Keratinocyte (primary cell): Measurements from ENCODE around the gene CCL15.

ENCODE experiments used
- EZH2 ChIP-seq: IDR thresholded peaks from one replicate; pipeline ENCODE4 v1.6.1; 2012; ENCODE audit warnings: inconsistent platforms, mild to moderate bottlenecking, low read length, moderate library complexity
- TF ChIP-seq, protein P1 (sequence below), 3 experiments: IDR thresholded peaks in 1 of 3; conservative IDR thresholded peaks in 1 of 3; optimal IDR thresholded peaks in 1 of 3; 2 replicates in 2 of 3; 3 replicates in 1 of 3; pipeline versions ENCODE3 to v1.5.1; 2011; ENCODE audit warnings: low read length in 3 of 3, mild to moderate bottlenecking in 3 of 3, moderate library complexity in 2 of 3, control low read depth in 1 of 3, inconsistent platforms in 1 of 3; ENCODE audit not compliant: insufficient read depth in 2 of 3; ENCODE audit errors: extremely low read depth in 1 of 3

DNA sequence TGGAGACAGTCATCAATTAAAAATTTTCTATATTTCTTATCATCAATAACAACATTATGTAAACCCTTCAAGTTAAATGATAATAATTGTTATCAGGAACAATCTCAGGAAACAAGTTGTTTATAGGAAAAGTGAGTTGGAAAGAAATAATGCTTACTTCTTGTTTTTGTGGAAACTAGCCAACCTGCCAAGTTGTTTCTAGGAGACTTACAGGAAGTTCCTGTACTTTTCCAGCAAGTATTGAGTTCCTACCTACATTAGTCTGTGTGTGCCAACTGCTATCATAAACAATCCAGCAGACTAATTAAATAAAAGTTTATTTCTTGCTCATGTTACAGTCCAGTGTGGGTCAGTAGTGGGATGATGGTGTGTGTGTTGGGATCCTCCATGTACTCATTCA, 13.2 kb downstream of the CCL15 start:
- TF ChIP-seq, protein P1, sequence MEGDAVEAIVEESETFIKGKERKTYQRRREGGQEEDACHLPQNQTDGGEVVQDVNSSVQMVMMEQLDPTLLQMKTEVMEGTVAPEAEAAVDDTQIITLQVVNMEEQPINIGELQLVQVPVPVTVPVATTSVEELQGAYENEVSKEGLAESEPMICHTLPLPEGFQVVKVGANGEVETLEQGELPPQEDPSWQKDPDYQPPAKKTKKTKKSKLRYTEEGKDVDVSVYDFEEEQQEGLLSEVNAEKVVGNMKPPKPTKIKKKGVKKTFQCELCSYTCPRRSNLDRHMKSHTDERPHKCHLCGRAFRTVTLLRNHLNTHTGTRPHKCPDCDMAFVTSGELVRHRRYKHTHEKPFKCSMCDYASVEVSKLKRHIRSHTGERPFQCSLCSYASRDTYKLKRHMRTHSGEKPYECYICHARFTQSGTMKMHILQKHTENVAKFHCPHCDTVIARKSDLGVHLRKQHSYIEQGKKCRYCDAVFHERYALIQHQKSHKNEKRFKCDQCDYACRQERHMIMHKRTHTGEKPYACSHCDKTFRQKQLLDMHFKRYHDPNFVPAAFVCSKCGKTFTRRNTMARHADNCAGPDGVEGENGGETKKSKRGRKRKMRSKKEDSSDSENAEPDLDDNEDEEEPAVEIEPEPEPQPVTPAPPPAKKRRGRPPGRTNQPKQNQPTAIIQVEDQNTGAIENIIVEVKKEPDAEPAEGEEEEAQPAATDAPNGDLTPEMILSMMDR (optimal IDR thresholded peaks at IDR 0.05 in 1 of 3, IDR thresholded peaks at IDR 0.05 in 1 of 3, conservative IDR thresholded peaks at IDR 0.05 in 1 of 3; ENCODE audit: extremely low read depth in 1 of 3, insufficient read depth in 2 of 3, low read length in 3 of 3) = no peak
- TF ChIP-seq EZH2 = no peak
